Mucosa of rectum (tissue), 2 donors: ENCODE measurements around the gene WASF3.
A peak's percentile ranks its signal among the peaks of the same experiment; 100 is the strongest.
"Not testable (repeated sequence)": the region's sequence is repeated elsewhere in the genome, so short reads cannot be mapped to it uniquely, and the experiment has no call there.

ENCODE experiments used
- H3K27ac ChIP-seq, 2 donors: one replicate each; pipeline ENCODE4 v1.7.0; 2013; ENCODE audit warnings: inconsistent platforms in 2 of 2, low read depth in 2 of 2, low read length in 2 of 2
- H3K27me3 ChIP-seq, 2 donors: one replicate each; pipeline ENCODE4 v1.7.0; 2013; ENCODE audit warnings: low read length in 2 of 2; ENCODE audit not compliant: control insufficient read depth in 2 of 2, insufficient read depth in 2 of 2
- H3K36me3 ChIP-seq, 2 donors: one replicate each; pipeline ENCODE4 v1.7.0; 2013; ENCODE audit warnings: low read length in 2 of 2; ENCODE audit not compliant: control insufficient read depth in 2 of 2, insufficient read depth in 2 of 2
- H3K4me1 ChIP-seq, 2 donors: one replicate each; pipeline ENCODE4 v1.7.0; 2013; ENCODE audit warnings: low read length in 2 of 2, mild to moderate bottlenecking in 1 of 2; ENCODE audit not compliant: control insufficient read depth in 2 of 2, insufficient read depth in 2 of 2
- H3K4me3 ChIP-seq, 2 donors: one replicate each; pipeline ENCODE4 v1.7.0; 2013; ENCODE audit warnings: low read length in 2 of 2
- H3K9ac ChIP-seq, 2 donors: one replicate each; pipeline ENCODE4 v1.7.0; 2013; ENCODE audit warnings: low read length in 2 of 2, low read depth in 1 of 2, mild to moderate bottlenecking in 1 of 2
- H3K9me3 ChIP-seq, 2 donors: one replicate each; pipeline ENCODE4 v1.7.0; 2013; ENCODE audit warnings: low read length in 2 of 2; ENCODE audit not compliant: control insufficient read depth in 2 of 2
- donor health status: healthy.
- donor health status: Normal muscosa, but diverticular disease.

Gene WASF3

DNA sequence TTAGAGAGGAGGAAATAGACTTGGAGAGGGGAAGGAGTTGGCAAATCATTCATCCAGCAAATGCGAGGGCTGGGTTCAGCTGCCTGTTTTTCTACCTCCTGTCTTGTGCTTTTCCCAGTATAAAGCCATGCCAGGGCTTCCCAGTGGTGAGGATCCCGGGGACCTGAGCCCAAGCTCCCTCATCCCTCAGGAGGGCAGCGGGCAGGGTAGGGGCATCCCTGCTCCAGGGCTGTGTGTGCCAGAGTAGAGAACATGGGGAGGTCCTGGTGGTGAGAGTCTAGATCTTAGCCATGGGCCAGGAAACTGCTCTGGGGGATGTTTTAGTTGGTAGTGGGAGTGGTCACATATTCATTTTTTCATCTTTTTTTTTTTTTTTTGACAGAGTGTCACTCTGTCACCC is 159.5 kb downstream of the WASF3 start:
- no peak overlapping the region for H3K9ac ChIP-seq

DNA sequence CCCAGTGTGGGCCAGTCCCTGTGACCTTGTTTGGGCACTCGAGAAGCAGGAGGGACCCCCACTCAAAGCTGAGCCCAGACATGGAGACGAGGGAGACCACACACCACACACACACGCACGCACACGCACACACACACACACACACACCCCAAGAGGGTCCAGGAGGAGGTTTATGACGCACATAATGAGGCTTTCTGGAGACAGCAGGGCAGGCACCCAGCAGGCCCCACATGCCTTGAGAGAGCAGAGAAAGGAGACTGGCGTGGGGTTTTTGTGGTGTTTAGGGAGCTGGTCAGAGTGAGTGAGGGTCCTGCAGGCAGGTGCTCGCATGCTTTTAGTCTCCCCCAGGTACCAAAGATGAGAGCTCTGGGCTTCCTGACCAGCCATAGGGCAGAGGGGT is 160.7 kb downstream of the WASF3 start:
- H3K27ac ChIP-seq, result no peak overlapping the region
- no peaks in the 10 kb centered on the region for H3K27me3 ChIP-seq
- H3K36me3 ChIP-seq, result no peaks in the 10 kb centered on the region
- no peak overlapping the region for H3K9ac ChIP-seq
- no peaks in the 10 kb centered on the region for H3K9me3 ChIP-seq
- H3K4me1 ChIP-seq, result no peaks in the 10 kb centered on the region
- no peak overlapping the region for H3K4me3 ChIP-seq

More for the DNA sequence above, 159.5 kb downstream of the WASF3 start:
- no peak overlapping the region for H3K27ac ChIP-seq
- H3K9me3 ChIP-seq, result no peaks in the 10 kb centered on the region
- no peak overlapping the region for H3K4me3 ChIP-seq
- H3K4me1 ChIP-seq, result no peaks in the 10 kb centered on the region
- H3K36me3 ChIP-seq, result no peaks in the 10 kb centered on the region
- no peaks in the 10 kb centered on the region for H3K27me3 ChIP-seq

DNA sequence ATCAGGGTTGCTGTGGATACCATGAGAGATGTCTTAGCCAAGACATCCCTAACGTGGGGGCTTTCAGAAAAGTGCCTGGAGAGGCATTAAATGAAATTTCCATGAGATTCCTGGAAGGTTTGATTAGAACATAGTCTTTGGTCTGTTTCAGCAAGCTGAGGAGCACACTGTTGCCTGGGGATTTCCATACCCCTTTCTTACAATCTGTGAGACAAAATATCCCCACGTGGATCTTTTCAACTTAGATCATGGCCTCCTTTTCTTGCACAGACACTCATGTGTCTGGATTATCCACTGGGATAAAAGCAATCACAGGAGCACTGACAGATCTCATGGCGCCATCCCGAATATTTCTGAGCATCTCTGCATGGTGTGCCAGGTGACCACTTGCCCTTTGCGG is 161.4 kb downstream of the WASF3 start:
- Histone ChIP-seq H3K4me1 (no peaks in the 10 kb centered on the region), H3K27me3 (no peaks in the 10 kb centered on the region), H3K9me3 (no peaks in the 10 kb centered on the region), H3K36me3 (no peaks in the 10 kb centered on the region), H3K9ac (no peak overlapping the region), H3K27ac (no peak overlapping the region), H3K4me3 (no peak overlapping the region)

DNA sequence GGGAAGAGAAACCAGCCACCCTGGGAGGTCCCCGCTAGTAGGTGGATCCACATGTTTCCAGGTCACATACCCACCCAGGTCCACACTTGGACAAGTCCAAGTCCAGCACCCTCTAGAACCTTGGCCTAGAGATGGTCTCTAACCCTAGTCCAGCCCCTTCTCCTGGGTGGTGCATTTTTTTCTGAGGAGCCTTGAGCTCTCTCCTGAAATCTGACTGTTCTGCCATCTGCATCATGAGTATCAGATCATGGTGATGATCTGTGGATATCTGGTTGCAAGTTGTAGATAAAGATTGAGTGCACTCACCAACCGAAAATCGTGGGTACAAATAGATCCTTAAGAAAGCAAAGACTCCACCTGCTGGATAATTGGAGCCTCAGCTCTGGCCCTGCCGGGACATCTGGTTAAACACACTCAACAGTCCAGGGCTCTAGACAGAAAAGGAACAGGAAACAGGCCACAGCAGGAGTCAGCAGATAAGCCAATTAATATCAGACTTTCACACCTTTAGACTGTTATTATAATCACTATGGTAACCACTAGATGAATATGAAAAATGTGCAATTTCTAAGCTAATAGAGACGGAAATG is 162.0 kb downstream of the WASF3 start:
- Histone ChIP-seq H3K36me3 (no peaks in the 10 kb centered on the region), H3K9ac (no peak overlapping the region), H3K4me3 (no peak overlapping the region), H3K9me3 (no peaks in the 10 kb centered on the region), H3K4me1 (no peaks in the 10 kb centered on the region), H3K27me3 (no peaks in the 10 kb centered on the region), H3K27ac (no peak overlapping the region)

DNA sequence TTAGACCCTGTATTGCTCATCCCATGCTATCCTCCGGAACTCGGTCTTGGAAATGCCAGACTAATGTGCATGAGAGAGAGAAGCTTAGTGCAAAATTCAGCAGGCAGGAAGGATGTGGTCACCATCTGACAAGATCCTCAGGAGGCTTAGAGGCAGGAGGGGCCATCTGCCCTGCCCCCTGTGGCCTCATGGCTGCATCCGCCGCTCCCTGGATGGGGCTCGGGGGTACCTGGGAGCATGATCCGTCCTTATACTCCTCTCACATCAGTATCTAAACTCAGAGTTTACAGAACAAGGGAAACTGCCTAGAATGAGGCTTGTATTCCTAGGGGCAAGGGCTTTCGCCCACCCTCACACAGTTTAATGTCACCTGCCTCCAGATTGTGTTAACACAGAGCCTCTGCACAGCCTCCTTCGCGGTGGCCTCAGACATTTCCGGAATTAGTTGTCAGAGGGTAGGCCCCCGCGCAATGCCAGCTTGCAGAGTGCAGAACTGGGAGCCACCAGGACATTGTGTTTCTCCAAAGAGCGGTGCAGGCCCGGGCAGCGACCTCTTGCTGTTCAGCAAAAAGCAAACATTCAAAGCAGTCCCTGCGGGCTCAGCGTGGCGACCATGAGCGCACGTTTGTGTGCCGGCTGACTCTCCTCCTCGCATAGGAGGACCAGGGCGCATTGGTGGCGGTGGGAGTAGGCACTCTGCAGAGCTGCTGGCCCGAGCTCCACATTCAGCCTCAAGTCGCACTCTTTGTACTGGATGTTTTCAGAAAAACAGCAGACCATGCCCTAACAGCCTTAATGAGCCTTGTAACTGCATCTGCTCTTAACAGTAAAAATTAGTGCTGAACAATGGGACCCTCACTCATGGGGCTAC is 164.0 kb downstream of the WASF3 start:
- Histone ChIP-seq H3K9ac (no peak overlapping the region), H3K4me3 (peak overlapping the region in 1 of 2 donors; percentile 20), H3K27me3 (no peaks in the 10 kb centered on the region), H3K27ac (no peak overlapping the region), H3K4me1 (no peaks in the 10 kb centered on the region), H3K36me3 (no peaks in the 10 kb centered on the region), H3K9me3 (no peaks in the 10 kb centered on the region)

DNA sequence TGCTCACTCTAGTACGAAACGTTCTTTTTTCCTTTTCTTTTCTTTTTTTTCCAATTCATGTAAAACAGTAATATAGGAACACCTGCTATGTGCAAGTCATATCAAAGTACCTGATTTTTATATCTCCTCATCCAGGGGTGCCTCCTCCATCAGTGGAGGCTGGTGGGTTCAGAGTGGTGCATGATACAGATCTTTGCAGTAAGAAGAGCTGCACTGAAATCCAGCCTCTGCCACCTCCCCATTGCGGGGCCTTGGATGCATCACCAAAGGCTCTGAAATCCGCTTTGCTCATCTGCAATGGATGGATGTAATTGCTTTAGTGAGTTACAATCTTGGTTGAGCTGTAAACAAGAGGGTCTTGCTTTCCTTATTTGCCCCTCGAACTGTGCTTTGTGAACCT is 164.8 kb downstream of the WASF3 start:
- Histone ChIP-seq H3K4me3 (no peak overlapping the region), H3K27ac (no peak overlapping the region), H3K36me3 (no peaks in the 10 kb centered on the region), H3K4me1 (no peaks in the 10 kb centered on the region), H3K9me3 (no peaks in the 10 kb centered on the region), H3K27me3 (no peaks in the 10 kb centered on the region), H3K9ac (no peak overlapping the region)

DNA sequence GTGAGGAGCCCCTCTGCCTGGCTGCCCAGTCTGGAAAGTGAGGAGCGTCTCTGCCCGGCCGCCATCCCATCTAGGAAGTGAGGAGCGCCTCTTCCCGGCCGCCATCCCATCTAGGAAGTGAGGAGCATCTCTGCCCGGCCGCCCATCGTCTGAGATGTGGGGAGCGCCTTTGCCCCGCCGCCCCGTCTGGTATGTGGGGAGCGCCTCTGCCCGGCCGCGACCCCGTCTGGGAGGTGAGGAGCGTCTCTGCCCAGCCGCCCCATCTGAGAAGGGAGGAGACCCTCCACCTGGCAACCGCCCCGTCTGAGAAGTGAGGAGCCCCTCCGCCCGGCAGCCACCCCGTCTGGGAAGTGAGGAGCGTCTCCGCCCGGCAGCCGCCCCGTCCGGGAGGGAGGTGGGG is 166.1 kb downstream of the WASF3 start:
- not testable (repeated sequence) for H3K27me3 ChIP-seq, H3K9me3 ChIP-seq, H3K4me3 ChIP-seq, H3K36me3 ChIP-seq, H3K27ac ChIP-seq, H3K4me1 ChIP-seq, H3K9ac ChIP-seq

DNA sequence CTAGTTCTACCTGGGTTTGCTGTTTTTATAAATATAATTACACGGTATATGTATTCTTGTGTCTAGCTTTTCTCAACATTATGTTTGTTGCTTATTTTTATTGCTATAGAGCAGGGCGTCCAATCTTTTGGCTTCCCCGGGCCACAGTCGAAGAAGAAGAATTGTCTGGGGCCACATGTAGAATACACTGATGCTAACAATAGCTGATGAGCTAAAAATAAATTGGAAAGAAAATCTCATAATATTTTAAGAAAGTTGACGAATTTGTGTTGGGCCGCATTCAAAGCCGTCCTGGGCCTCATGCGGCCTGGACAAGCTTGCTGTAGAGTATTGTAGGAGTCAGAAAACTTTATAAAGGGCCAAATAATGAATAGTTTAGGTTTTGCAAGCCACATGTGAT is 169.2 kb downstream of the WASF3 start:
- Histone ChIP-seq H3K4me3 (no peak overlapping the region), H3K4me1 (no peaks in the 10 kb centered on the region), H3K9ac (no peak overlapping the region), H3K27ac (no peak overlapping the region), H3K9me3 (no peaks in the 10 kb centered on the region), H3K27me3 (no peaks in the 10 kb centered on the region), H3K36me3 (no peaks in the 10 kb centered on the region)

DNA sequence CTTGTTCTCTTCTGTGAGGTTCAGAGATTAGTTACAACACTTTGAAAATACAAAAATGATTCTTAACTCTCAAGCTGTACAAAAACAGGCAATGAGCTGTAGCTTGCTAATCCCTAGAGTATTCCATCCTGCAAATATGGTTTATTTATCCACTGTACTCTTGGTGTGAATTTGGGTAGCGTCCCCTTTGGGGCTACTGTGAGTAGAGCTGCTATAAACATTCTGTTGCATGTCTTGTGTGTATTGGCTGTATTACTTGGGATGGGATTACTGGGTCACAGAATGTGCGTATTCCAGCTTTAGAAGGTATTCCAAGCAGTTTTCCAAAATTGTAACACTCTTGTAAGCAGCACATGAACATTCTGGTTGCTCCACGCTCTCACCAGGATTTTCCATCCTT is 169.6 kb downstream of the WASF3 start:
- no peak overlapping the region for H3K27ac ChIP-seq
- H3K27me3 ChIP-seq, result no peaks in the 10 kb centered on the region
- H3K9me3 ChIP-seq, result no peaks in the 10 kb centered on the region
- no peak overlapping the region for H3K4me3 ChIP-seq
- H3K9ac ChIP-seq, result no peak overlapping the region
- H3K36me3 ChIP-seq, result no peaks in the 10 kb centered on the region
- H3K4me1 ChIP-seq, result no peaks in the 10 kb centered on the region

DNA sequence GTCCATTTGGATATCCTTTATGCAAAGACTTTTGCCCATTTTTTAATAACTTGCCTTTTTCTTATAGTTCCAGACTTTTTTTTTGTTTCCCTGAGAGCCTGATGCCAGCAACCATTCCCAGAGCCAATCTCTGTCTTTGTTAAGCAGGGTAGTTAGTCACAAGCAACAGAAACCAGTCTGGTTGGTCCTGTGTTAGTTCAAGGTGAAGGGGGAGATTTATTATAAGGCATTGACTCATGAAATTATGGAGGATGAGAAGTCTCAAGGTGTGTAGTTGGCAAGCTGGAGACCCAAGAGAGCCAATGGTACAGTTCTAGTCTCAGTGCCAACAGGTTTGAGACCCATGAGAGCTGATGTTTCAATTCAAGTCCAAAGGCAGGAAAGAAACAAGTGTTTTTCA is 170.2 kb downstream of the WASF3 start:
- Histone ChIP-seq H3K9ac (no peak overlapping the region), H3K27me3 (no peaks in the 10 kb centered on the region), H3K4me1 (no peaks in the 10 kb centered on the region), H3K36me3 (no peaks in the 10 kb centered on the region), H3K27ac (no peak overlapping the region), H3K9me3 (no peaks in the 10 kb centered on the region), H3K4me3 (no peak overlapping the region)
